Vagina (tissue), 2 donors: ENCODE data around the gene TBC1D14. TPM values are rescaled to one million over a fixed set of nuclear protein-coding genes. Genes with fewer than 3 reads are reported as not detected.
A peak's percentile ranks its signal among the peaks of the same experiment; 100 is the strongest.

Experiments
- DNase-seq, 2 donors: peaks; one replicate each; pipeline ENCODE4 v3.0.0-alpha.2; 2017; ENCODE audit errors: extremely low spot score in 2 of 2
- H3K27ac ChIP-seq: fragments of 200-600 bp; sonication (generic); one replicate; pipeline ENCODE4 v1.5.1; 2019
- H3K27me3 ChIP-seq: fragments of 200-600 bp; sonication (generic); one replicate; pipeline ENCODE4 v1.5.1; 2019
- H3K36me3 ChIP-seq, 2 donors: fragments of 200-600 bp; sonication (generic); one replicate each; pipeline ENCODE4 v1.5.1; 2017 to 2019
- H3K4me1 ChIP-seq: fragments of 200-600 bp; sonication (generic); one replicate; pipeline ENCODE4 v1.5.1; 2019
- H3K4me3 ChIP-seq, 2 donors: fragments of 200-600 bp; sonication (generic); 1 replicate in 1 of 2; 2 replicates in 1 of 2; pipeline ENCODE4 v1.5.1; 2016 to 2019
- H3K9me3 ChIP-seq: fragments of 200-600 bp; sonication (generic); one replicate; pipeline ENCODE4 v1.5.1; 2019
- POLR2A ChIP-seq, 2 donors: fragments of 450-650 bp; IDR thresholded peaks; one replicate each; pipeline ENCODE4 v1.6.1; 2017; ENCODE audit warnings: antibody characterized with exemption in 2 of 2, mild to moderate bottlenecking in 2 of 2, moderate library complexity in 2 of 2
- POLR2AphosphoS5 ChIP-seq, 2 donors: sonication (generic); formaldehyde crosslinking; IDR thresholded peaks; one replicate each; pipeline ENCODE4 v1.9.0; 2017; ENCODE audit warnings: antibody characterized with exemption in 2 of 2, mild to moderate bottlenecking in 2 of 2, low read depth in 1 of 2; ENCODE audit not compliant: insufficient read depth in 1 of 2
- intact Hi-C: fragments of 100-400 bp; cut with DNase I; formaldehyde crosslinking; loops from one replicate; pipeline ENCODE4 v1.15.1; 2023
- total RNA-seq: library from RNA; depleted of rRNA; stranded (reverse); fragments of >200 nt; gene quantifications from one replicate; pipeline ENCODE4 v1.2.3, GENCODE V29; 2016
- TF ChIP-seq, protein P1 (sequence below), 3 experiments: fragments of 450-650 bp in 2 of 3; fragments of 200-600 bp in 1 of 3; sonication (generic) in 1 of 3; IDR thresholded peaks; one replicate each; pipeline ENCODE4 v1.5.1; 2017 to 2019; ENCODE audit warnings: antibody characterized with exemption in 3 of 3, mild to moderate bottlenecking in 2 of 3, moderate library complexity in 2 of 3

TBC1D14 gene
- total RNA-seq, 1 donor from 2014 or later, result 35.4 TPM

DNA sequence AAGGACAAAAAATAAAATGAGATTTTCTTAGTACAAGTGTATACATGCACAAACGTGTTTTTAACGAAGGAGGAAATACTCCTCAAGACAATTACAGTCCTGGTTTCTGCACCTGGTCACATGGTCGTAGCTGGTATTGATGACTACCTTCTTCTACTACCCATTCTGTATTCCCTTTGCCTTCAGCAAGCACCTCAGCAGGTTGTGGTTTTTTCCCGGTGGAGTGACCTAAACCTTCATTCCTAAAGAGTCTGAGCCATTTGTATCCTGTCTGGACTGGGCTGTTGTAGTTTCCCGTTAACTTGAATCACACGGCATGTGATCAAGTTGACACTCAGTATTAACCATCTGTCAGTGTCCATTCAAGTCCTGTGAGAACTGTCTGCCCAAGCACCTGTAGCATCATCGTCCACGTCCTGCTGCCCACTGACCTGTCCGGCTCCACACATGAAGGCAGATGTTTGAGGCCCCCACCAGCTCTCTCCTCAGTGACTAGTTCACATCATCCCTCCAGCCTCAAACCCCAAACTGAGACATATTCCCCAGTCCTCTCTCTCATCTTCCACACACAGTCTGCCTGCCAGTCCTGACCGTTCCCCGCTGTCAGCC, 31.1 kb upstream of the TBC1D14 start:
- Histone ChIP-seq H3K27me3 (no peaks in the 10 kb centered on the region), H3K27ac (no peak overlapping the region), H3K36me3 (peaks cover 0 to 56% of the 10 kb centered on the region in 2 donors), H3K4me1 (peaks cover 4% of the 10 kb centered on the region), H3K4me3 (no peak overlapping the region), H3K9me3 (no peaks in the 10 kb centered on the region)
- no peak for TF ChIP-seq POLR2A (IDR thresholded peaks at IDR 0.05)
- no peak for TF ChIP-seq POLR2AphosphoS5 (IDR thresholded peaks at IDR 0.05; ENCODE audit: insufficient read depth in 1 of 2, low read depth in 1 of 2)
- TF ChIP-seq, protein P1, sequence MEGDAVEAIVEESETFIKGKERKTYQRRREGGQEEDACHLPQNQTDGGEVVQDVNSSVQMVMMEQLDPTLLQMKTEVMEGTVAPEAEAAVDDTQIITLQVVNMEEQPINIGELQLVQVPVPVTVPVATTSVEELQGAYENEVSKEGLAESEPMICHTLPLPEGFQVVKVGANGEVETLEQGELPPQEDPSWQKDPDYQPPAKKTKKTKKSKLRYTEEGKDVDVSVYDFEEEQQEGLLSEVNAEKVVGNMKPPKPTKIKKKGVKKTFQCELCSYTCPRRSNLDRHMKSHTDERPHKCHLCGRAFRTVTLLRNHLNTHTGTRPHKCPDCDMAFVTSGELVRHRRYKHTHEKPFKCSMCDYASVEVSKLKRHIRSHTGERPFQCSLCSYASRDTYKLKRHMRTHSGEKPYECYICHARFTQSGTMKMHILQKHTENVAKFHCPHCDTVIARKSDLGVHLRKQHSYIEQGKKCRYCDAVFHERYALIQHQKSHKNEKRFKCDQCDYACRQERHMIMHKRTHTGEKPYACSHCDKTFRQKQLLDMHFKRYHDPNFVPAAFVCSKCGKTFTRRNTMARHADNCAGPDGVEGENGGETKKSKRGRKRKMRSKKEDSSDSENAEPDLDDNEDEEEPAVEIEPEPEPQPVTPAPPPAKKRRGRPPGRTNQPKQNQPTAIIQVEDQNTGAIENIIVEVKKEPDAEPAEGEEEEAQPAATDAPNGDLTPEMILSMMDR (IDR thresholded peaks at IDR 0.05), result no peak
- peak in 1 of 2 donors; percentile 69 for DNase-seq
- intact Hi-C loops, result loop anchor here (10.0 kb wide), 1 partner anchor 94 kb away; the partner anchor contains the start of gene KIAA0232

DNA sequence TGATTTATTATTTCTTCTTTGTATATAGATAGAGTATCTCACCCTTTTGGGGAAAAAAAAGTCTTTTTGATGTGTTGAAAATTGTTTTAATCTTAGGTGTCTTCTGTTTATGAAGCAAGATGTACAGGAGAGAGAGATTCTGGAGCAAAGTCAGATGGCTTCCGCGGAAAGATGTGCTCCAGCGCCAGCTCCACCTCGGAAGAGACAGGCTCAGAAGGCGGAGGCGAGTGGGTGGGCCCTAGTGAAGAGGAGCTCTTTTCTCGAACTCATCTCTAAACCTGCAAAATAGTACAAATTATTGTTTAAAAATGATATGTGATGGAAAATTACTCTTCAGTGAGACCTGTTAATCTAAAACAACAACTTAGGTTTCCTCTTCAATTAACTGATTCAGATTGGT, 28.9 kb upstream of the TBC1D14 start:
- H3K36me3 ChIP-seq, result peaks cover 0 to 54% of the 10 kb centered on the region in 2 donors
- intact Hi-C loops, result no loop called here
- TF ChIP-seq, protein P1 (IDR thresholded peaks at IDR 0.05), result no peak
- TF ChIP-seq POLR2A (IDR thresholded peaks at IDR 0.05) (no peak), POLR2AphosphoS5 (IDR thresholded peaks at IDR 0.05; ENCODE audit: insufficient read depth in 1 of 2, low read depth in 1 of 2) (no peak)

DNA sequence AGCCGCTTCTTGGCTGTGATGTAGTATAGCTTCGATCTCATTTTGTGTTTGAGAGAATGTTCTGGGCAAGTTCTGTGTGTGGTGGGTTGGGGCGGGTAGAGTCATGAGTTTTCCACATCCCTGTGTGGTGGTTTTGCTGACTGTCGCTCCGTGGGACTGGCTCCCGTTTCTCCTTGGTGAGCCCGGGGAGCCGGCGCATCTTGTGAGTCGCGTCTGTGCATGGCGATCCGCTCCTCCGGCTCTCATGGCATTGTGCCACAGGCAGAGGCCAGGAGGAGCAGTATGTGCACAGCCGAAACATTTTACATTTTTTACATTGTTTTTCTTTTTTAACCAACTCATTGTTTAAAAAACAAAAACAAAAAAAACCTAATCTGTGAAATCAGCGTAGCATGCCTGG, 27.7 kb upstream of the TBC1D14 start:
- Histone ChIP-seq H3K27ac (no peak overlapping the region), H3K4me1 (peaks cover 14% of the 10 kb centered on the region), H3K4me3 (no peak overlapping the region), H3K36me3 (peaks cover 0 to 50% of the 10 kb centered on the region in 2 donors), H3K27me3 (no peaks in the 10 kb centered on the region), H3K9me3 (no peaks in the 10 kb centered on the region)
- TF ChIP-seq POLR2AphosphoS5 (IDR thresholded peaks at IDR 0.05; ENCODE audit: insufficient read depth in 1 of 2, low read depth in 1 of 2) (no peak), POLR2A (IDR thresholded peaks at IDR 0.05) (no peak)
- TF ChIP-seq, protein P1 (IDR thresholded peaks at IDR 0.05), result no peak
- intact Hi-C loops, result no loop called here
- DNase-seq, result peak in 1 of 2 donors; percentile 32

More for the DNA sequence above, 28.9 kb upstream of the TBC1D14 start:
- H3K4me3 ChIP-seq, result no peak overlapping the region
- H3K27ac ChIP-seq, result no peak overlapping the region
- no peaks in the 10 kb centered on the region for H3K27me3 ChIP-seq
- peak in 1 of 2 donors; percentile 2 for DNase-seq
- peaks cover 6% of the 10 kb centered on the region for H3K4me1 ChIP-seq
- H3K9me3 ChIP-seq, result no peaks in the 10 kb centered on the region

DNA sequence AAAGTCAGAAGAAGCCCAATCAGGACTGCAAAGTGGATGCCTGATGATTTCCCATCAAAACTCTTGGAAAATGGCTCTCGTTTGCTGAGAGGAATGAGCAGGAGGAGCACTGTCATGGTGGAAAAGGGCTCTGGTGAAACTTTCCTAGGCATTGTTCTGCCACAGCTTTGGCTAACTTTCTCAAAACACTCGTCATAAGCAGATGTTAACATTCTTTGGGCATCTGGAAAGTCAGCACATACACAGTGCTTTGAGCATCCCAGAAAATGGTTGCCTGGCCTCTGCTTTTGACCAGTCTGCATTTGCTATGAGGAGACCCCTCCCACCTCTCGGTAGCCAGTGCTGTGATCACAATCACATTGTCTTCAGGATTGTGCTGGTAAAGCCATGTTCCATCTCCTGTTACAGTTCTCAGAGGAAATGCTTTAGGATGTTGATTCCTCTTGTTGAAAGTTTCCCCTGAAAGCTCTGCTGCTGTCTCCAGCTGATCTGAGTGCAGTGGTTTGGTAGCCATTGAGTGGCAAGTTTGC, 25.2 kb upstream of the TBC1D14 start:
- DNase-seq, result no peak
- TF ChIP-seq POLR2A (IDR thresholded peaks at IDR 0.05) (no peak), POLR2AphosphoS5 (IDR thresholded peaks at IDR 0.05; ENCODE audit: insufficient read depth in 1 of 2, low read depth in 1 of 2) (no peak)
- TF ChIP-seq, protein P1 (IDR thresholded peaks at IDR 0.05), result no peak
- Histone ChIP-seq H3K36me3 (peaks cover 0 to 37% of the 10 kb centered on the region in 2 donors), H3K4me1 (peaks cover 14% of the 10 kb centered on the region), H3K27me3 (no peaks in the 10 kb centered on the region), H3K9me3 (no peaks in the 10 kb centered on the region), H3K27ac (no peak overlapping the region), H3K4me3 (no peak overlapping the region)
- intact Hi-C loops, result no loop called here

DNA sequence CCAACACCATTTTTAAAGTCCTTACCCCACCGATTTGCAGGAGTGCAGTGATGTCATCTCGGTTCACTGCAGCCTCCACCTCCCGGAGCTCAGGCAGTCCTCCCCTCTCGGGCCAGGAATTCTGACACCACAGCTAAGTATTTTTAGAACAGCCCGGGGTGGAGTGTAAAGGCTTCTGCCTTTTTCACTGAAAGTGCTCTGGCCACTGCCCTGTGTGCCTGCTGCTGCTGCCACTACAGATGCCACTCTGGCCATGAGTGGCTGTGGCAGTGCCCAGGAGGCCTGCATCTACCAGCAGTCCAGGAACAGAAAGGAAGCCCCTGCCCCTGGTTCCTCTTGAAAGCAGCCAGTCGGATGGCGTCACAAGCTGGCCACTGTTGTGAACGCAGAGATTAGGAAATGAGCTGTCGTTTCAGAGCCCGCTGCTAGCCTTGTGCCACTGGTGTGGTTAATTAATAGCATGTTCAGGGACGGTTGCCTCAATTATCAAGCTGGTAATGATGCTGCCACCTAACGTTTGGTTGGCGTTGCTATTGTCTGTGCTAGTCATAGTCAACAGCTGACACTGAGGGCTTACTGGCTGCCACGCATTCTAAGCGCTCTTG, 23.6 kb upstream of the TBC1D14 start:
- DNase-seq, result no peak
- Histone ChIP-seq H3K4me3 (no peak overlapping the region), H3K4me1 (peaks cover 14% of the 10 kb centered on the region), H3K27ac (no peak overlapping the region), H3K27me3 (no peaks in the 10 kb centered on the region), H3K36me3 (peaks cover 0 to 28% of the 10 kb centered on the region in 2 donors), H3K9me3 (no peaks in the 10 kb centered on the region)
- intact Hi-C loops, result no loop called here
- peak in 1 of 2 donors; percentile 42 for TF ChIP-seq POLR2AphosphoS5 (IDR thresholded peaks at IDR 0.05; ENCODE audit: insufficient read depth in 1 of 2, low read depth in 1 of 2)
- TF ChIP-seq, protein P1 (IDR thresholded peaks at IDR 0.05), result no peak
- TF ChIP-seq POLR2A (IDR thresholded peaks at IDR 0.05), result no peak
